Astrocyte of the cerebellum (primary cell): ENCODE measurements around the gene PCCA.

Experiments used
- DNase-seq: peaks from one replicate; pipeline ENCODE4 v3.0.0-alpha.2; 2011; ENCODE audit warnings: low read depth
- H3K4me3 ChIP-seq: 2 replicates; pipeline ENCODE4 v1.5.1; 2011; ENCODE audit warnings: mild to moderate bottlenecking, low read depth, low read length, moderate library complexity
- in situ Hi-C: cut with HindIII; loops from 2 replicates; pipeline ENCODE4 v1.10.0; 2017; ENCODE audit warnings: low sequenced_read_pairs
- TF ChIP-seq, protein P1 (sequence below): IDR thresholded peaks from 2 replicates; pipeline ENCODE4 v1.5.1; 2012; ENCODE audit warnings: low read length, low read depth, moderate library complexity, mild to moderate bottlenecking; ENCODE audit errors: missing control alignments

Gene PCCA

DNA sequence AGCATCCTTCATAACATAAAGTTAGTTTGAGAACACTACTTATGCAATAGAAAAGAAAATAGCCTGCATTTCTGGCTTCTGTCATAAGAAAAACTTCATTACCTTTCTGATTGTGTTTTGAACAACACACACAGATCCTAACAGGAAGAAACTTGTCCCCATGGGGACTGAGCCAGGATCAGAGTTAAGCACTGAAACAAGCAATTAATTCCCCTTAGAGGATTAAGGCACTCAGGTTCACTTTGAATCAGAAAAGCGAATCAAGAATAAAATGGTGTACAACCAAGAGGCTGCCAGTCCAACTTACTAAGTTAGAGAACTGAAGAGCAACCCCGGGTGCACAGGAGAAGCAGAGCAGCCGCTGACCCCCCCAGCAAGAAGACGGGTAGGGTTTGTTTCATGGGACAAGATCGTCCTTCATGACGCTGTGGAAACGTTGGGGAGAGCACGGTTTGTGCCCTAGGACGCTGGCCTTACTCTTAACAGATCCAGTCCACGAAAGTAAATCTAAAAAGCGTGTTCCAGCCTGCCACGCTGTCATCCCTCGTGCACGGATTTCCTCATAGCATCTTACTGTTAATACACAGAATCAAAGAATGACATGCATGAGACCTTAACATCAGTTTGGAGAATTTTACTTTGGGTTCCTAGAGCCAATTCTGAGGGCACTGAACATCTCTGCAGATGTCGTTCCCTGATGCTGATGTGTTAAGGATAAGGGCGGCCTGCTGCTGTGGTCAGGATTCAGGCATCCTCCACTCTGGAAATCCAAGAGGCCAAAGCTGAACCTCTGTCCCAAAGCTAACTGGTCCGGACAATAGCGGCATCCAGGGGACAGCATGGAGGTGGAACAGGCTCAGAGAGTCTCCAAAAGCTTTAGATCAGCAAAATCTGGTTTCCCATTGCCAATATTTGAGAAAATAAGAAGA is 453.3 kb downstream of the PCCA start:
- H3K4me3 ChIP-seq, result no peak overlapping the region
- DNase-seq, result no peak
- TF ChIP-seq, protein P1, sequence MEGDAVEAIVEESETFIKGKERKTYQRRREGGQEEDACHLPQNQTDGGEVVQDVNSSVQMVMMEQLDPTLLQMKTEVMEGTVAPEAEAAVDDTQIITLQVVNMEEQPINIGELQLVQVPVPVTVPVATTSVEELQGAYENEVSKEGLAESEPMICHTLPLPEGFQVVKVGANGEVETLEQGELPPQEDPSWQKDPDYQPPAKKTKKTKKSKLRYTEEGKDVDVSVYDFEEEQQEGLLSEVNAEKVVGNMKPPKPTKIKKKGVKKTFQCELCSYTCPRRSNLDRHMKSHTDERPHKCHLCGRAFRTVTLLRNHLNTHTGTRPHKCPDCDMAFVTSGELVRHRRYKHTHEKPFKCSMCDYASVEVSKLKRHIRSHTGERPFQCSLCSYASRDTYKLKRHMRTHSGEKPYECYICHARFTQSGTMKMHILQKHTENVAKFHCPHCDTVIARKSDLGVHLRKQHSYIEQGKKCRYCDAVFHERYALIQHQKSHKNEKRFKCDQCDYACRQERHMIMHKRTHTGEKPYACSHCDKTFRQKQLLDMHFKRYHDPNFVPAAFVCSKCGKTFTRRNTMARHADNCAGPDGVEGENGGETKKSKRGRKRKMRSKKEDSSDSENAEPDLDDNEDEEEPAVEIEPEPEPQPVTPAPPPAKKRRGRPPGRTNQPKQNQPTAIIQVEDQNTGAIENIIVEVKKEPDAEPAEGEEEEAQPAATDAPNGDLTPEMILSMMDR, result no peak
- in situ Hi-C loops, result no loop called here

DNA sequence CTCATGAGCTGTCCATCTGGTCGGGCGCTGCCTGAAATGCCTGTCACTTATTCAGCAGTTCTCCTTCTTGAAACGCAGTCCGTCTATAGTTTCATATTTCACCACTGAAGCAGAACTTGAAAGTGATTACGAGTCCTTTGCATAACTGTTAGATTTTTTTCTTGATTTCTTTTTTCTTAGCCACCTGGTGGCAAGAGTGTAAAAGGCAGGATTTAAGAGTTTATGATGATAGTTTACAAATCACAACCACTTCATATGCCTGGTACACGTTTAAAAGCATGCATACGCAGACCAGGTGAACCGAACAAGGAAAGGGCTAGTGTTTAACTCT is 453.9 kb downstream of the PCCA start:
- DNase-seq, result peak; percentile 45
- H3K4me3 ChIP-seq, result no peak overlapping the region
- TF ChIP-seq, protein P1, result peak; percentile 53
- in situ Hi-C loops, result no loop called here

DNA sequence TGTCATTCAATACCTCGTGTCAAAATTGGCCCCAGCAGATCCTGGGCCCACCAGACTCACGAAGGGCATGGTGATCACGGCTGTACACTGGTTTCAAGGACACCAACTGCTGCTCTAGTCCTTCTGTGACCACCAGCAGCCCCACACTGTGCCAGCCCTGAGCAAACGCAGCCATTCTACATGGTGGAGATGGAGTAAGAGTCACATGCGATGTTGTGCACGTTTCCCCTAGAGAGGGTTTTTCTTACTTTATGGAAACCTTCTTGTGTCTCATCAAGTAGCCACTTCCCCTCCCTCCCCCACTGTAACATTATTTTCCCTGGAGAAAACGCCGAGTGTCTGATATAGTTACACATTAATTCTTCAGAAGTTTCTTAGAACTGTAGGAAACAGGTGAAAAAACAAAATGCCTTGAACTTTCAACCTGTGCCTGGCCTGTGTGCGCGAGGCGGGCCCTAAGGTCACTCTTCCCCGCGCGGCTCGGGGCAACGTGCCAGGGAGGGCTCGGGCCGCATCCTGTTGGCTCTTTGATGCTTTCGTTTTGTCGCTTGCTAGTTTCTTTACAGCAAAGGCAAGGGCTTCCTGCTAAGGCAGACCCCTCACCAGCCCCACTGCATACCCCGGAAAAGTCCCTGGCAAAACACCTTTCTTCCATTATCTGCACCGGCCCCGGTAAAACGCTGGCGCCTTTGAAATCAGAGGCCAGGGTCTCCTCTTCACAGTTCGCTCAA is 455.1 kb downstream of the PCCA start:
- no peak for DNase-seq
- H3K4me3 ChIP-seq, result no peak overlapping the region
- in situ Hi-C loops, result no loop called here
- TF ChIP-seq, protein P1, result no peak

DNA sequence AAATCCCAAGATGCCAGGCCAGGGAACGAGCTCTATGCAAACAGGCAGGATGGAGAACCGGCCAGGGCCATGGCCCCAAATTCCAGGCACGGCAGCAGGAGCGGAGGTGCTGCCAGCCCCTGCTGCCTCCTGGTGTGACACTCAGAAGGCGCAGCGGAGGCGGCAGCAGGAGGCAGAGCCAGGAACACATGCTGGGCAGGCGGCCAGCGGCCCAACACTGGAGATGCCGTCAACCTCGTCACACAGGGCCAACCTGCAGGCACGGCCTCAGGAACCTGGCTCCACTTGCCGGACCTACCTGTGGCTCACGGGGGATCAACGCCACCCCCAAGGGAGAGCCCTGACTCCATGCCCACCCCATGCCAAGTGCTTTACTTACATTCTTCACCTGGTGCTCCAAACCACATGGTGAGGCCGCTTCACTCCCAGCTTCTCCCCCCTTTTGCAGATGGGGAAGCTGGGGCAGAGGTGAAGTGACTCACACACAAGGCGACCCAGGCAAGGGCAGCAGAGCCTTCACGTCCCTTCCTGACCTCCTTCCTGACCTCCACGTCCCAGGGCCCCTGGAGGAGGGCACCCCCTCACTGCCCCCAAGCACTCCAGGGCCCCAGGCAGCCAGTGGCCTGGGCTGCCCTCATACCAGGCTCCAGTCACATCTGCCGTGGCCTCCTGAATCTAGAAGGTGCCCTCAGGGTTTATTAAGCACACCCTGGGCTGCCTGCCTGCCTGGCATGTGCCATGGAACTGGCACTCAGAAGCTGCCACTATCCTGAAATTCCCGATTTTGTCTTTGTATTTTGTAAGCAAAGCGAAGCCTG is 456.2 kb downstream of the PCCA start:
- in situ Hi-C loops, result no loop called here
- TF ChIP-seq, protein P1, result no peak
- H3K4me3 ChIP-seq, result no peak overlapping the region
- no peak for DNase-seq

DNA sequence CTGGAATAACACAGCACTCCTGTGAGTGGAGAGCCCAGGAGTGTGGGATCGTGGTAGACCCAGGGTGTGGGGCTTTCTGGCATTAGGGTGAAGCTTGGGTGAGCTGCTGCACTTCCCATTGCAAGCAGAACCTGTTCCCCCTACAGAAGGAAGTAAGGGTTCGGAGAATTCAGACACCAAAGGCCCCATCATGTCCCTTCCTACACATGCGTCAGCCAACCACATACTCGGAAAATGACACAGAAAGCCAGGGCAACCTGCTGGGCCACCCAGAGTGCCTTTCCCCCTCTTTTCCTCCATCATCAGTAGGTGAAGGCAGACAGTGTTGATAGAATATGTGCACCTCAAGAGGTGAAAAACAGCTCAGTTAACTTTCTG is 456.8 kb downstream of the PCCA start:
- TF ChIP-seq, protein P1, result no peak
- in situ Hi-C loops, result no loop called here

DNA sequence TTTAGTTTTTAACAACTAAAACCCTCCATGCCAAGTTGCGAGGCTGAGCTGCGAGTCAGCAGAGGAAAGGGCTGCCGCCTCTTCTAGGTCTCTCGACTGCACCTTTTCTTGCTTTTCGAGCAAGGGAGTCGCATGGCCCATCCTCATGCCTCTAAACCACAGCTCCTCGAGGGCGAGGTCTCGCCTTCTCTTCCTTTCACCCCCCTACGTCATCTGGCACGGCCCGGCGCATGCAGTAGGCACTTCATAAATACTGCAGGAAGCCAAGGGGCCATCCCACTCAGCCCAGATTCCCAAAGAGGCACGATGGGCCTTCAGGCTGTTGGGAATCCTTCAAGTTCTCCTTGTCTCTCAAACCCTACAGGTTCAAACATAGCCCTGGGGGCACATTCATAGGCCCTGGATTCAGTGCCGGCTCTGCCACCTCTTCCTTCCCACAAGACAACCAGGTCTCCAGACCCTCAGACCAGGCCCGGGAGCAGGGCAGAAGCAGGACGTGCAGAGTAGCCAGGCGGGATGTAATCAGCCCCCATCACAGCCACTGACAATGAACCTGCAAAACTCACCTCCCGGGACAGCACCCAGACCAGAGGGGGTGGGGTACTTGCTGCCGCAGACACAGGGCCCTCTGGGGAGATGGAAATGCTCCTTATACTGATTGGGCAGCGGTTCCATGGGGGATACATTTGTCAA is 458.0 kb downstream of the PCCA start:
- in situ Hi-C loops, result no loop called here
- TF ChIP-seq, protein P1, result no peak
- DNase-seq, result no peak
- no peak overlapping the region for H3K4me3 ChIP-seq

More for the DNA sequence above, 456.8 kb downstream of the PCCA start:
- H3K4me3 ChIP-seq, result no peak overlapping the region
- DNase-seq, result no peak
